ENCODE data around the gene PDE4DIP.
"Not testable (repeated sequence)": the region's sequence is repeated elsewhere in the genome, so short reads cannot be mapped to it uniquely, and the experiment has no call there.

Gene PDE4DIP

DNA sequence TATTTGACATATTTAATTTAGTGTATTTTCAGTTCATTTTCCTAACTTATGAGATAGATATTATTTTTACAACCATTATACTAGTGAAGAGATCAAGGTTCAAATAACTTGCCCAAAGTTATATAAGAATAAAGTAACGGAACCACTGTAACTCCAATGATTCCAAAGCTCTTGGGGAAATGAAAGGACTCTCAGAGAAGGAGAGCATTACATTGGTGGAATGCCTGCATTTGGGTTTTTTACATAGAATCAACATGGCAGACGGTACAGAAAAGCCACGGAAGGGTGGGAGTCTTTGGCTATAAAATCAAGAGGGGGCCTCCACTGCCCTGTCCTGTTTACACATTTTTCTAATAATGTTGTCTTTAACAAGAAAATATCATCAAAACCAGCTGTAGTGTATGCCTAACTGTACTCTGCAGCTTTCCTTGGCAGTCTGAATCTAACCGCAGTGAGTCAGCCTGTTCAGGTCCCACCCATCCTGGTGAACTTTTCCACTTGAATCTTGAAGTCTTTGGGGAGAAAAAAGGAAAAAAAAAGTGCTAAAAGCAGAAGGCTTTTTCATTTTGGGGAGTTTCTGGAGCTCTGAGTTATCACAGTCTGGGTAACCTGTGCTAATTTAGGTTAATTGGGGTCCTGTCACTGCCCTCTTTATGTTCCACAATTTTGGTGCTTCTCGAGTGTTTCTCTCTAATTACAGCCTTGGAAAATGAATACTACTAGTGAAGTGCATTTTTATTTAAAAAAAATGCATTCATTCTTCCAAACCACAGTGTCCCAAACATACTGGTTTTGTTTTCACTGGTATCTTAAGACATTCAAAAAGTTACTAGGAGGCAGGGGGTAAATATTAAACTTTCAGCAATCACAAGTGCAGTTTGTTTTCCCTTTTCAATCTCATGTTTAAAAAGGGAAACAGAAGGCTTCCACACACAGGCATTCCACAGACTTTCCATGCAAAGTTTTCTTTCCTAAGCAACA lies 30.5 kb downstream of the PDE4DIP start:
- not testable (repeated sequence) for DNase-seq

DNA sequence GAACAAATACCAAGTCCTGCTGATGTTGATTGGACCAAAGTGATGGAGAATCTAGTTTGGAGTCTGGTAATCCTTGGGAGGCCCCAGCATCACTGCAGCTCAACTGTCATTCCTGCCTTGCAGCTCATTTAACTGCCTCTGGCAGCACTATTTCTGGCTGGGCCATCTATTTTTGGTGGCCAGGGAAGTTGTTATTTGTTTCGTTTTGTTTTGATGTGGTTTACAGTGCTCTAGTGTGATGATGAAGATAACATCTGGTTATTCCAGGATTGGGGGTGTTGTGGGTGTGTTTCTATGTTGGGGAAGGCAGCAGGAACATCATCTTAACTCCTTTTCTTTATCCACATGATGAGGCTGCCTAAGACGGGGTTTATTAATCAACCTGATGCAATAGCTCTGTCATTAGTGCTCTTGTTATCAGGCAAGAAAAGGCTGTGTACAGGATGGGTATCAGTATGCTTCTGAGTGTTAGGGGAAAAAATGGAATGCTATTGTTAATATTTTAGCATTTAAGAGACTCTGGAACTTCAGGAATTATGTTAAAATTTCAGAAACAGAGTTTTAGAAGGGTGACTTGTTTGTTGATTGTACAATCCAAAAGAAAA lies 35.7 kb downstream of the PDE4DIP start:
- DNase-seq = not testable (repeated sequence)

DNA sequence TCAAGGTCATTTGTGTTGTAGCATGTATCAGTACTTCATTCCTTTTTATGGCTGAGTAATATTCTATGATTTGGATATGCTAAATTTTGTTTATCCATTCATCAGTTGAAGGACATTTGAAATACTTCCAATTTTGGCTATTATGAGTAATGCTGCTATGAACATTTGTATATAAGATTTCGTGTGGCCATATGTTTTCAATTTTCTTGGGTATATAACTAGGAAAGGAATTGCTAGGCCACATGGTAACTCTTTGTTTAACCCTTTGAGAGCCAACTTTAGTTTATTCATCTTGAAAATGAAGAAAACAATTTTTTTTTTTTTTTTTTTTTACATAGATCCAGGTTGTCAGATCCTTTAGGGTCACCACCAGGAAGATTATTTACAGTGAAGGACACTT lies 37.0 kb downstream of the PDE4DIP start:
- DNase-seq = not testable (repeated sequence)

DNA sequence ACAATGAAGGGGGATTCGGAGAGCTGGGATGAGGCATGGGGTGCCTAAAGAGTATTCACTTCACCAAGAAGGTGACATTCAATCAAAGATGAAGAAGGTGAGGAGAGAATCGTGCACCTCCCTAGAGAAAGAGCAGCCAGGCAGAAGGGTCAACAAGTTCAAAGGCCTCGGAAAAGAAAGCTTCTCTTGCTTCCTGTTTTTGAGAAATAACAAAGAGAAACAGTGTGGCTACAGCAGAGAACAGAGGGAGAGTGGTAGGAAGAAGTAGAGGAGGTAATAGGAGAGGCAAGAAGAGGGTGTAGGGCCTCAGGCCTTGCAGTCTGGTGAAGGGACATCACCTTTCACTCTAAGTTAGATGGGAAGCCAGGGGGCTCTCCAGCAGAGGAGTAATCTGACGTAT lies 41.0 kb downstream of the PDE4DIP start:
- not testable (repeated sequence) for DNase-seq

DNA sequence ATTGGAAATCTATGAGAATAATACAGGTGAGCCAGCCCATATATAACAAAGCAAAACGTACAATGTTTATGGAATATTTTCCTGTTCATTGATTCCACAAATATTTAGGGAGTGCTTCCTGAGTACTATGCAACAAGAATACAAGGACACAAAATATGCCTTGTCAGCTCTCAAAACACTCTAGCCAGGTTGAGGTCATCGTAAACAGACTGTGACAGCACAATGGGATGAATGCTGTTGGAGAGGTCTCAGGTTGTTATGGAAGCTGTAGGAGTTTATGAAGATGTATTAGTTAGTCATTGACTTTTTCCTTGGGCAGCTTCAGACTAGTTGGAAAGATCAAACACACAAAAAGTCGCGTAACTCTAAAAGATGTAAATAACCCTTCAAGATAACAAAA lies 42.1 kb downstream of the PDE4DIP start:
- not testable (repeated sequence) for DNase-seq

DNA sequence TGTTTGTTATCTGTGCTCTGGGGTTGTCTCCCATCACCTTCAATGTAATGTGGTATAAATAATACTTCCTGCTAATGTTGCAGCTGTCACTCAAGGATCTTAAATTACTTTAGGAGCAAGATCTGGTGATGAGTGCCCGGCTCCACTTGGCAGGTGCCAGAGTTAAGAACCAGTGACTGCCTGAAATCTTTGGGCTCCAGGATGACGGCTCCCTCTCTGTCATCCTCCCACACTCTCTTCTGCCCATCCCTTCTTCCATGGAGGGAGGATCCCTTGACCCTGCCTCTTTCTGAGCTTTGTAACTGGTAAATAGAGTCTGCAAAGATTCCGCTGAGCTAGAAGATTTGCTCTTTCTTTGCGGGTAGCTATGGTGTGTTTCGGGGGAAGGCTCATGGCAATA lies 44.4 kb downstream of the PDE4DIP start:
- DNase-seq = not testable (repeated sequence)

DNA sequence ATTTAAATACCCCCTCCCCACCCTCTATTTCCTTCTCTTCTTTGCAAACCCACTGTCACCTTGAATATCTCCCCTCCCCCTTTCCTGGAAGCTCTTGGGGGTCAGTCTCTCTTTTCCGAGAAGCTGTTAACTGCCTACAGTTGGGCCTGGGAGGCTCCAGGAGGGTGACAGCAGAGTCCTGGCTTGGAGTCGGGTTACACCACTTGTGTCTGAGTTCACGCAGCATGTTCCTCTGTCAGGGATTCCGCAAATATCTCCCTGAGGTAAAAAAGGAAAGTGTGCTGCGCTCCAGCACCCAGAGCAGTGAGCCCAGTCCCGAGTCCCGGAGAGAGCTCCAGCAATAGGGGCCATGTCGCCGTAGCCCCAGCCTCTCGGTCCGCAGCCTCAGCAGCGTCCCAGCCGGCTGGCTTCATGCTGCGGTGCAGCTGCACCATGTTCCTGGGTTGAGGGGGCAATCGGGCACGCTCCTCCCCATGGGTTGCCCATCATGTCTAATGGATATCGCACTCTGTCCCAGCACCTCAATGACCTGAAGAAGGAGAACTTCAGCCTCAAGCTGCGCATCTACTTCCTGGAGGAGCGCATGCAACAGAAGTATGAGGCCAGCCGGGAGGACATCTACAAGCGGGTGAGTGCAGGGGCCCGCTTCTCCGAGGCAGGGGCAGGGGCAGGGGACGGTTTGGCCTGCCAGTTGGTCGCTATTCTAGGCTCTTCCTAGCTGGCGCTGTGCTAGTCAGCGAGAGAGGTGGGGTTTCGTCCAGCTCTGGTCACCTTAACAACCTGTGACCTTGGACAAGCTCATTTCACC lies 45.2 kb downstream of the PDE4DIP start:
- not testable (repeated sequence) for DNase-seq

DNA sequence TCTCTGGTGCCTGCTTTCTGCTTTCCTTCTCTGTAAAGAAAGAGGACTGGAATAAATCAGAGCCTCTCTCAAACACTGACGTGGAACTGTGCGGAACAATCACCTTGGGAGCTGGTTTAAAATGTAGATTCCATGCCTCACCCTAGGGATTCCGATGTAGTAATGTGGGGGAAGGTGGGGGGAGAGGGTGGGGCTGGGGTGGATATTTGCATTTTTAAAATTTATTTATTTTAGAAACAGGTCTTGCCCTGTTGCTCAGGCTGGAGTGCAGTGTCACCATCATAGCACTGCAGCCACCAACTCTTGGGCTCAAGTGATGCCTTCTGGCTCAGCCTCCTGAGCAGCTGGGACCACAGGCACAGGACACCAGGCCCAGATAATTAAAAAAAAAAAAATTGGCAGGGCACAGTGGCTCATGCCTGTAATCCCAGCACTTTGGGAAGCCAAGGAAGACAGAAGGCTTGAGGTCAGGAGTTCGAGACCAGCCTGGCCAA lies 45.9 kb downstream of the PDE4DIP start:
- not testable (repeated sequence) for DNase-seq

DNA sequence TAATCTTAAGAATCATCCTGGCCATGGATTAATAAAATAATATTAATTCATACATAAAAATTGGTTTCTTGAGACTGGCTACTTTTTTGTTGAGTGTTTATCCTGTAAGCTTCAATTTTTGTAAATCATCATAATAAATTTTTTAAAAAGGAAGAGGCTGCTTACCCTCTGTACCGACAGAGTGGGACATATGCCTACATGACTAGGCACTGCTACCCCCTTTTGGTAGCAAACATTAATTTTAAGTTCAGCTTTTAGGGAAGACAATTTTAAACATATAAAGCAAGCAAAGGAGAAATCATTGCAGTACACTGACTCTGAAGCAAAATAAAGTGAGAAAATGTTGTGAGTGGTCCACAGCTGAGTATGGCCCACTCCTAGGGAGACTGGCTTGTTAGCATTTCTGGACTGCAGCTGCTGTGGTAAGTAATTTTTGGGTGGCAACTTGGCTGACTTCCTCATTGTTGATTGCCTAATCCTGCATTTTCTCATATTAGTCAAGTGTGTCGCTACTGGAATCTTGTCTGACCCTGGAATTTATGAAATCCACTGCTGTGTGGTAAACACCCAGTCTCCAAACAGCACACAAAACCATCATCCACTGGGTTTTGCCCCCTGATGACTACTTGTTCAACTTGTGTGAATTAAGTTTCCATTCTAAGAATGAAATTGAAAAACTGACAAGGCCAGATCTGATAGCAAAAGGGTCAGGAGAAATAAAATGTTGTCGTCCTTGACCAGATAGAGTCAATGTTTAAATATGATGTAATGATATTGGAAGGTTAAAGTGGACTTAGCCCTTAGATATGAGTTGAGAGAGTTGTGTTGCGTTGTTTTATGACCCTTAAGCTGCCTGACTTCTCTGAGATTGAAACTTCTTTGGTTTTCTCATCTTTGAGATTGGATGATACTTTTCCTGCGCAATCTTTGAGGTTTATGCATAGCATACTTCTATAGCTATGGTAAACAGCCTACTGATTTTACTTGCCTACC lies 50.4 kb downstream of the PDE4DIP start:
- DNase-seq = not testable (repeated sequence)

DNA sequence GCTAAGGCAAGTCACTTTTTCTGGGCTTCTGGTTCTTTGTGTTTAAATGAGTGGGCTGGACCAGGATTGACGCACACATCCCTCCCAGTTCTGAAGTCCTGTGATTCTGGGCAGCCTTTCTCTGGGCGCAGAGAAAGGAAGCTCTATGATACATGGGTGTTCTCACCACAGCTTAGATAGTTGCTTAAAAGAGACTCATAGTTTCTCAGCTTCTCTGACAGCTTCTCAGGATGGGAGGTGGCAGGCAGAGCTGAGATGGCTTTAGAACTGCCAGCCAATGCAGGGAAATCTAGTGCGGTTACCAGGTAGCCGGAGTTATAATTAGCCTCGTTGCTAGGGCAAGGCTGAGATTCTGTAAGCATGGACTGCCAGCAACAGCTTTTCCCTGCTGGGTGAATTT lies 55.8 kb downstream of the PDE4DIP start:
- DNase-seq = not testable (repeated sequence)

DNA sequence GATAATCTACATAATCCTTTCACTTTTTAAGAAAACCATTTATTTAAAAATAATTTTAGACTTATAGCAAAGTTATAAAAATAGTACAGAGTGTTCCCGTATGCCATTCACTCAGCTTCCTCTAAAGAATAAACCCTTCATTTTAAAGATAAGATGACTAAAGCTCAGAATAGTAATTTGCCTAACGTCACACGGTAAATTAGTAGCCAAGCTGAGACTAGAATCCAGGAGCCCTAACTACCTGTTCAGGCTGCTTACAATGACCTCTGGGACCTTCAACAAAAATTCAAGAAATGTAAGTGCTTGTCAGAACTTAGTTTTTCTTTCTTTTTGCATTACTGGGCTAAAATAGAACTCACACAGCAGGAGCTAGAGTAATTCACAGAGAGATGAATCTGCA lies 56.5 kb downstream of the PDE4DIP start:
- not testable (repeated sequence) for DNase-seq

DNA sequence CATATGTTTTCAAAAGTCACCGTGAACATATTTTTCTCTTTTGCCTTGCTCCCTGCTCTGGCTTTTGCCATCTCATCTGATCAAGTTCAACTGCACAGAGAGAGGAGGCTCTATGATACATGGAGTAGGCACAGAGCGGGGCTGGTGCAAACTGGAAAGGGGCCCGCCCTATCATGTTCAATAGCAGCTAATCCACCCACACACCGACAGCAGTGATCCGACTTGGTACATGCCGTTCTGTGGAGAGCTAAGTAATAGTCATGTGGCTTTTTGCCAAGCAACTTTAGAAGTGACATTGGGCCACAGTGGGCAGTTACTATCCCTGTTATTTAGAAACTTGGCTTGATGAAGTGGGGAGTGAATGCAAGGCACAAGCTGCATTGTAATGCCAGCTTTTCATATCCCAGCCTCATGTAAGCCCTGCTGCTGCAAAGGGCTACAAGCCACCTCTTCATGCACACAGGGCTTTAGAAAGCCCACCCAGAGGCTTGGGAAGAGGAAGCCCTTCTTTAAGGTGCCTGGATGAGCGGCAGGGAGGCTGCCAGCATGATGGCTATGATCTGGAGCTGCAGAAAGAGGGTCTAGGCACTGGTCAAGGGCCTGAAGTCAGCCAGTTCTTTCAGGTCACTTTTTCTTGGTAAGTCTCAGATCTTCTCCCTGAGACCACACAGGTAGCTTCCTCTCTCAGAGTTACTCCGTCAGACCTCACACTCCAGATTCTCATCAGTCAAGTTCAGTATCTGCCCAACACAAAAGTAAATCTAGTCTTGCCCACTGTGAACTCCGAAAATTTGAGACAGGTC lies 57.1 kb downstream of the PDE4DIP start:
- DNase-seq = not testable (repeated sequence)

DNA sequence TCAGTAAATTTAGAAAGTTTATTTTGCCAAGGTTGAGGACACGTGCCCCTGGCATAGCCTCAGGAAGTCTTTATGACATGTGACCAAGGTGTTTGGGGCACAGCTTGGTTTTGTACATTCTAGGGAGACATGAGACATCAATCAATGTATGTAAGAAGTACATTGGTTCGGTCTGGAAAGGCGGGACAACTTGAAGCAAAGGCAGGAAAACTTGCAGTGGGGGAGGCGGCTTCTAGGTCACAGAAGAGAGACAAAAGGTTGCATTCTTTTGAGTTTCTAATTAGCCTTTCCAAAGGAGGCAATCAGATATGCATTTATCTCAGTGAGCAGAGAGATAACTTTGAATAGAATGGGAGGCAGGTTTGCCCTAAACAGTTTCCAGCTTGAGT lies 57.7 kb downstream of the PDE4DIP start:
- not testable (repeated sequence) for DNase-seq

DNA sequence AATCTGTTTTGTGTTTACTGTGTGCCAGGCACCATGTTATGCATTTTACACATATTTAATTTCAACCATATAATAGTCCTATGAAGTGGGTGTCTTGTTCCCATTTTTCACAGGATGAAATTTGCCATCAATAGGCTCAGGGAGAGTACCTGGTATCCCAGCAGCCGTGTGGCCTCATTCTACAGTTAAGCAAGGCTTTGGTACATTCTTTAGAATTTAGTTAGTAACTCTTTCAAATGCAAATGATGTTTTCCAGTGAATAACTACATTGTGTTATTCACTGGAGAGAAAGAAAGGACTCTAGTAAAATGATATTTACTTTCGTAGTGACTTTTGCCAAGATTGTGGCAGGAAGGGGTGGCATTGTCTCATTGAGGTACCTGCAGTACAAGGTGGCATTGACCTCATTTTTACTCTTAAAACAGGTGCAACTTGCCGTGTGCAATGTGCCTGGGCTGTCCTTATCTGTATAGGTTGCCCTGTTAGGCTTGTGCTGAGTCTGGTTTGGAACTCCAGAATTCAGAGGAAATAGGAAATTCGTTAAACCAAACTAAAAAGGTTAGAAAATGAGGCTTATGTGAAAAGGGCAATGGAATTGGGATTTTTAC lies 65.1 kb downstream of the PDE4DIP start:
- DNase-seq = not testable (repeated sequence)

DNA sequence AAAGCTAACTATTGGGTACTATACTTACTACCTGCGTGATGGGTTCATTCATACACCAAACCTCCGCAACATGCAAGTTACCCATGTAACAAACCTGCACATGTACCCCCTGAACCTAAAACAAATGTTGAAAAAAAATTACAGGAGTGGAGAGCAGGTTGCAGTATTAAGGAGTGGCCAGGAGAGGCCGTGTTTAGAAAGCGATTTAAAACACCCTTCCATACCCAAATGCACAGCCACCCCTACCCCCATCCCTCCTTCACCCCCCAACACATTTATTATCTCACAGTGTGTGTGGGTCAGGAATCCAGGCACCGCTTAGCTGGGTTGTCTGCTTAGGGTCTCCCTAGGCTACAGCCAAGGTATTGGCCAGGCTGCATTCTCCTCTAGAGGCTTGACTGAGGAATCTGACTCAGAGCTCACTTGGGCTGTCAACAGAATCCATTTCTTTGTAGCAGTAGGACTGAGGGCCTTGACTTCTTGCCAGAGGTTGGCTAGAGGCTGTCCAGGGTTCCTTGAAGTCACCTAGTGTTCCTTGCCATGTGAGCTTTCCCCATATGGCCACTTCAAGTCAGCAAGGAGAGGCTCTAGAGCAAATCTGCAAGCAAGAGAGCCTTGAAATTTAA lies 67.2 kb downstream of the PDE4DIP start:
- DNase-seq = not testable (repeated sequence)

DNA sequence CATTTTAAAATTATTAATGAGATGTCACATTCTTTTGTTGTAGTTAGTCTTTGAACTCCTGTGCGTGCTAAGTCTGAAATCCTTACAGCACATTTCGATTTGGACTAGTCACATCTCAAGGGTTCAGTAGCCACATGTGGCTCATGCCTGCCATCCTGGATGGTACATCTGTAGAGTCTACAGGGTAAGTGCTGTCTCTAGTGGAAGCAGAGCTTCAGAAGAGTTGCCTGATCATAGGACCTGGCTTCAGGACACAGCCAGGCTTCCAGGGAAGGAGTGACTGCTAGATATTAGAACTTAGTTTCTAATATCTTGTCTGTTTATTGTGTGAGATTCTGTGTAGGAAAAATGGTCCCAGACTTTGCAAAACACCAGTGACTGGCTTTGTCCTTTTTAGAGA lies 72.0 kb downstream of the PDE4DIP start:
- DNase-seq = not testable (repeated sequence)

DNA sequence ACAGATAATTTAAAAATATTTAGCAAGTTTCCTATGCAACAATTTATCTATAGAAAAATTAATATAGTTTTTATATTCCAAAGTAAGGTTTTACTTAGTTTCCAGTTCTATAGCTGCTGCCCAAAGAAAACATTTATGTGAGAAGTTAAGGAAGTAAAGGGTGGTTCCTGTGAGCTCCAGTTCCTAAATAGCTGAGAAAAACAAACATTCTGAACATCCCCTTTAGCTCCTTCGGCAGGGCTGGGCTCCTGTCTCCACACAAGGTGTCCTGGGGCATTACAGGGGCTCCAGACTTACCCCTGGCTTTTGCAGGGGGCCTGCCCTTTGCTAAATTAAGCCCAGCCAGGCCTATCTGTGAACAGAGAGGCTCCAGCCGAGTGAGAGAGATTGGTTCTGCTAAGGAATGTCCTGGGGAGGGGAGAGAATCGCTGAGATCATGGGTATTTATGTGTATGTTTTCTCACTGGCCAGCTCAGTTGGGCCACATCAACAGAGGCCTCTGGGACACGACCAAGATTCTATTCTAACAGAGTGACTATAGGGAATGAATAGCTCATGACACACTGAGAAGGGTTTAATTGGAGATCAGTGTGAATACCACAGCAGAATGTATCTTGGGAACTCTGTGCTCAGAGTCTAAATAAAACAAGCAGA lies 72.6 kb downstream of the PDE4DIP start:
- not testable (repeated sequence) for DNase-seq

DNA sequence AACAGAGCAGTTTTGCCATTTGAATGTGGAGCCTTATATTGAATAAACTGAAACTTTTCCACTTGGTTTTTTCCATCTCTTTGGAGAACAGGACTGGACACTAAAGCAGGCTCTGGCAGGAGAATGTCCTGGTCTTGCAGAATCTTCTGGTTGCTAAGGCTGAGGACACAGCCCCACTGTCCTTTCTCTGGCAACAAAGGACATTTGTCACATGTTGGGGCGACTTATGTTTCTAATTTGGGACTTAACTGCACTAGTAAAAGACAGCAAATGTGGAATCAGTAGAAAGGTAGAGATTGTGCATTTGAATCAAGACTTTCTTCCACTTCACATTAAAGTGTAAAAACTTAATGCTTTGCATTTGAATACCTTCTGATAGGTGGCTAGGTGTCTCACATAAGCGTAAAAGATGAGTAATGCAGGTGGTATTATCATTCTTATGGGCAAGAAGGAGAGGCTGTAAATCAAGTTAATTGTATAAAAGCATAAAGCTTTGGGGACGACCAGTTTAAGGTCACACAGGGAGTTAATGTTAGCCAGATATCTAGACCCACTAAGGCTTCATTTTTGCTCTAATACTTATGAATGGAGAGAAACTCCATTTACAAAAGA lies 74.7 kb downstream of the PDE4DIP start:
- DNase-seq = not testable (repeated sequence)

DNA sequence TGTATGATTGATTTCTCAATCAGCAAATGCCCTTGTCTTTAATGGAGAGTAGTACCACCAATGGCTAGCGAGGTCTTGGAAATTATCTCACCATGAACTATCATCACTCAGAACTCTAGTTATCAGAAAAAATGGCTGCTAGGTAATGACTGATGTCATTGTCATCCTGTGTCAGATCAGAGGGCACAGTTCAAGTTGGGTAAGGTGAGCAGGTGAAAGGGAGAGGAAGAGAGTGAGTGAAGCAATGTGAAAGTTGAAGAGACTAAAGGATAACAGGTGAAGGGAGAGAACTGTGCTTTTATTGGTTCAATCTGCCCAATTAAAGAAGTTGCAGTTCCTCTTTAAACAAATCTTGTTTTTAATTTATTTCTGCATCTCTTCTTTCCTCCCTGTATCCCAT lies 76.8 kb downstream of the PDE4DIP start:
- not testable (repeated sequence) for DNase-seq

Data from hematopoietic multipotent progenitor cell treated with erythropoietin and hydrocortisone succinate and interleukin-3 and kit ligand, for 6 days (in vitro differentiated cells).